ENCODE data around the gene TAS2R19. TPM values are rescaled to one million over a fixed set of nuclear protein-coding genes. Genes with fewer than 3 reads are reported as not detected.

TAS2R19 gene
- total RNA-seq, 1 experiment from 2014 or later: 2.6 TPM

- Histone ChIP-seq H2BK5ac (ENCODE audit: insufficient read length, low read length) (no peak overlapping the region), H2AFZ (ENCODE audit: low read length) (no peak overlapping the region), H3K18ac (ENCODE audit: insufficient read length, low read depth, low read length) (no peak overlapping the region), H3K23me2 (ENCODE audit: insufficient read length, low read depth, low read length, poor library complexity, severe bottlenecking) (no peaks in the 10 kb centered on the region), H3K9me3 (ENCODE audit: control insufficient read depth, low read depth, low read length) (peaks cover 9% of the 10 kb centered on the region), H3K4me1 (ENCODE audit: insufficient read depth, low read length) (no peaks in the 10 kb centered on the region), H3K27me3 (ENCODE audit: insufficient read depth, low read length) (no peaks in the 10 kb centered on the region), H2AK5ac (ENCODE audit: insufficient read length, low read length) (no peak overlapping the region), H3K79me2 (ENCODE audit: insufficient read depth, low read length) (no peaks in the 10 kb centered on the region), H3K4ac (ENCODE audit: low read depth, low read length) (no peak overlapping the region), H3K4me2 (ENCODE audit: insufficient read depth, insufficient read length, low read length) (no peak overlapping the region), H4K5ac (ENCODE audit: insufficient read length, low read depth, low read length) (no peak overlapping the region), H2BK15ac (ENCODE audit: low read depth, low read length) (no peak overlapping the region), H3K9ac (ENCODE audit: extremely low read depth, insufficient read length, low read length) (no peak overlapping the region), H3T11ph (ENCODE audit: low read length) (no peak overlapping the region), H3K23ac (ENCODE audit: insufficient read length, low read depth, low read length) (no peak overlapping the region), H4K91ac (ENCODE audit: insufficient read length, low read depth, low read length) (no peak overlapping the region), H2BK20ac (ENCODE audit: low read depth, low read length, poor library complexity, severe bottlenecking) (no peak overlapping the region), H3K56ac (ENCODE audit: insufficient read length, low read depth, low read length) (no peak overlapping the region), H3K27ac (ENCODE audit: insufficient read length, low read depth, low read length) (no peak overlapping the region), H3K14ac (ENCODE audit: insufficient read depth, low read length) (no peak overlapping the region), H2BK120ac (ENCODE audit: low read depth, low read length, poor library complexity, severe bottlenecking) (no peak overlapping the region), H4K20me1 (ENCODE audit: control insufficient read depth, insufficient read depth, insufficient read length) (no peaks in the 10 kb centered on the region), H3K79me1 (ENCODE audit: insufficient read depth, low read depth, low read length, poor library complexity, severe bottlenecking) (no peaks in the 10 kb centered on the region), H4K8ac (replicated peaks; ENCODE audit: insufficient read length, low read depth, low read length) (no peak overlapping the region), H2BK12ac (ENCODE audit: insufficient read length, low read depth, low read length) (no peak overlapping the region)
- Mint-ChIP-seq H3K27ac (no peak overlapping the region), H3K36me3 (ENCODE audit: insufficient read depth in 1 of 3, low read depth in 3 of 3) (peaks cover 7 to 26% (median 14%) of the 10 kb centered on the region in 3 experiments; a peak in 6 of 7 replicates), H3K27me3 (ENCODE audit: low read depth) (no peaks in the 10 kb centered on the region), H3K4me1 (no peaks in the 10 kb centered on the region), H3K9me3 (peaks cover 4 to 7% of the 10 kb centered on the region in 2 experiments; a peak in 3 of 5 replicates), H3K4me3 (no peak overlapping the region)
- no peak for DNase-seq
- TF ChIP-seq, protein P1, sequence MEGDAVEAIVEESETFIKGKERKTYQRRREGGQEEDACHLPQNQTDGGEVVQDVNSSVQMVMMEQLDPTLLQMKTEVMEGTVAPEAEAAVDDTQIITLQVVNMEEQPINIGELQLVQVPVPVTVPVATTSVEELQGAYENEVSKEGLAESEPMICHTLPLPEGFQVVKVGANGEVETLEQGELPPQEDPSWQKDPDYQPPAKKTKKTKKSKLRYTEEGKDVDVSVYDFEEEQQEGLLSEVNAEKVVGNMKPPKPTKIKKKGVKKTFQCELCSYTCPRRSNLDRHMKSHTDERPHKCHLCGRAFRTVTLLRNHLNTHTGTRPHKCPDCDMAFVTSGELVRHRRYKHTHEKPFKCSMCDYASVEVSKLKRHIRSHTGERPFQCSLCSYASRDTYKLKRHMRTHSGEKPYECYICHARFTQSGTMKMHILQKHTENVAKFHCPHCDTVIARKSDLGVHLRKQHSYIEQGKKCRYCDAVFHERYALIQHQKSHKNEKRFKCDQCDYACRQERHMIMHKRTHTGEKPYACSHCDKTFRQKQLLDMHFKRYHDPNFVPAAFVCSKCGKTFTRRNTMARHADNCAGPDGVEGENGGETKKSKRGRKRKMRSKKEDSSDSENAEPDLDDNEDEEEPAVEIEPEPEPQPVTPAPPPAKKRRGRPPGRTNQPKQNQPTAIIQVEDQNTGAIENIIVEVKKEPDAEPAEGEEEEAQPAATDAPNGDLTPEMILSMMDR (conservative IDR thresholded peaks at IDR 0.05): no peak
- no CpG with 5 or more reads among the region's 3 CpGs for WGBS (ENCODE audit: extremely low coverage, insufficient read length, low lambda C conversion rate)
Measured at GRCh38 chr12:10994307-10994706, 28.1 kb downstream of the TAS2R19 start.
